OCI-LY7 (cell line): ENCODE measurements around the gene KIRREL1. TPM values are rescaled to one million over a fixed set of nuclear protein-coding genes. Genes with fewer than 3 reads are reported as not detected.

Experiments
- BruUV-seq: library from RNA; stranded (reverse); fragments of 400-500 nt; replicated peaks from 2 replicates; lab custom pipeline; 2021; lab: Mats Ljungman, UMichigan
- CTCF ChIA-PET: fragments of 300-600 bp; sonication (Branson Sonifier 250); formaldehyde crosslinking; loops from one replicate; lab custom pipeline; 2022; ENCODE audit warnings: antibody characterized with exemption; ENCODE audit not compliant: unreplicated experiment; lab: Charles Lee
- POLR2A ChIA-PET: fragments of 300-600 bp; sonication (Branson Sonifier 250); formaldehyde crosslinking; loops from one replicate; lab custom pipeline; 2022; ENCODE audit warnings: antibody characterized with exemption; lab: Charles Lee
- DNase-seq: peaks from one replicate; pipeline ENCODE4 v3.0.0-alpha.2; 2015; ENCODE audit warnings: low spot score
- H2AFZ ChIP-seq: fragments of 200-600 bp; sonication (generic), shearing (Covaris generic); 2 replicates; pipeline ENCODE4 v1.6.1; 2014; ENCODE audit warnings: mild to moderate bottlenecking, antibody characterized with exemption, low read length, moderate library complexity
- H3K27ac ChIP-seq: fragments of 200-600 bp; sonication (generic); 2 replicates; pipeline ENCODE4 v1.5.1; 2014; ENCODE audit warnings: mixed run types, low read depth, mild to moderate bottlenecking, moderate library complexity, low read length, inconsistent platforms; ENCODE audit not compliant: poor library complexity, severe bottlenecking
- H3K36me3 ChIP-seq: fragments of 200-600 bp; sonication (generic); 2 replicates; pipeline ENCODE4 v1.6.1; 2014; ENCODE audit warnings: mild to moderate bottlenecking, antibody characterized with exemption, low read length, moderate library complexity, mixed read lengths; ENCODE audit not compliant: insufficient read depth
- H3K4me1 ChIP-seq: fragments of 200-600 bp; sonication (generic); 2 replicates; pipeline ENCODE4 v1.5.1; 2014; ENCODE audit warnings: mild to moderate bottlenecking, low read length; ENCODE audit not compliant: insufficient read depth, poor library complexity, severe bottlenecking
- H3K4me2 ChIP-seq: fragments of 200-600 bp; sonication (generic); 2 replicates; pipeline ENCODE4 v1.6.1; 2014; ENCODE audit warnings: mild to moderate bottlenecking, low read length
- H3K4me3 ChIP-seq: fragments of 200-600 bp; sonication (generic); 2 replicates; pipeline ENCODE4 v1.5.1; 2014; ENCODE audit warnings: mild to moderate bottlenecking, low read depth, low read length; ENCODE audit not compliant: poor library complexity, severe bottlenecking
- H3K79me2 ChIP-seq: fragments of 200-600 bp; sonication (generic); 2 replicates; pipeline ENCODE4 v1.6.1; 2016; ENCODE audit warnings: low read depth, mild to moderate bottlenecking, low read length, moderate library complexity, mixed read lengths; ENCODE audit not compliant: insufficient read depth
- H3K9me2 ChIP-seq: fragments of 200-600 bp; sonication (generic); 2 replicates; pipeline ENCODE4 v1.6.1; 2016; ENCODE audit warnings: mild to moderate bottlenecking, low read length, mixed read lengths; ENCODE audit not compliant: insufficient read depth
- H3K9me3 ChIP-seq: fragments of 200-600 bp; sonication (generic); 2 replicates; pipeline ENCODE4 v1.6.1; 2014; ENCODE audit warnings: mild to moderate bottlenecking, mixed run types, low read length, mixed read lengths
- H4K20me1 ChIP-seq: fragments of 200-600 bp; sonication (generic); 2 replicates; pipeline ENCODE4 v1.6.1; 2014; ENCODE audit warnings: mild to moderate bottlenecking, antibody characterized with exemption, low read length, moderate library complexity, mixed read lengths; ENCODE audit not compliant: insufficient read depth
- CTCF ChIP-seq: fragments of 200-600 bp; sonication (generic); conservative IDR thresholded peaks from 2 replicates; pipeline ENCODE4 v1.5.1; 2014; ENCODE audit warnings: mild to moderate bottlenecking, antibody characterized with exemption, low read length, moderate library complexity, mixed read lengths
- EZH2phosphoT487 ChIP-seq: fragments of 200-600 bp; sonication (generic); IDR thresholded peaks from 2 replicates; pipeline ENCODE4 v1.6.1; 2018; ENCODE audit warnings: low read depth, borderline replicate concordance, mild to moderate bottlenecking, mixed run types, antibody characterized with exemption, low read length, moderate library complexity, mixed read lengths
- intact Hi-C: fragments of 100-400 bp; cut with micrococcal nuclease; formaldehyde crosslinking; loops from one replicate; pipeline ENCODE4 v1.10.0; 2022; ENCODE audit not compliant: unreplicated experiment
- total RNA-seq, 2 experiments: library from RNA; depleted of rRNA in 1 of 2; stranded (reverse); fragments of >200 nt in 1 of 2; shearing (Covaris generic) in 1 of 2; gene quantifications; 2 replicates each; pipeline ENCODE4 v1.2.3, GENCODE V29; 2014 to 2022

The KIRREL1 gene
- total RNA-seq, 2 experiments from 2014 or later, result not detected

- intact Hi-C loops, result no loop called here
- BruUV-seq, result no TSS peak
- Histone ChIP-seq H3K4me1 (no peaks in the 10 kb centered on the region), H4K20me1 (no peaks in the 10 kb centered on the region), H3K27ac (no peak overlapping the region), H3K9me3 (no peaks in the 10 kb centered on the region), H3K79me2 (no peaks in the 10 kb centered on the region), H3K4me3 (no peak overlapping the region), H2AFZ (no peak overlapping the region), H3K4me2 (no peak overlapping the region), H3K36me3 (no peaks in the 10 kb centered on the region), H3K9me2 (no peaks in the 10 kb centered on the region)
- TF ChIP-seq CTCF, result no peak
- no peak for TF ChIP-seq EZH2phosphoT487
- ChIA-PET CTCF (no interaction called here), POLR2A (no interaction called here)
- no peak for DNase-seq
Measured at GRCh38 chr1:157955857-157956256, 37.6 kb upstream of the KIRREL1 start.

GRCh38 chr1:157956732-157957131 is 36.7 kb upstream of the KIRREL1 start:
- no peaks in the 10 kb centered on the region for H3K9me2 ChIP-seq
- CTCF ChIA-PET, result no interaction called here
- no peaks in the 10 kb centered on the region for H3K4me1 ChIP-seq
- no peaks in the 10 kb centered on the region for H3K9me3 ChIP-seq
- H3K79me2 ChIP-seq, result no peaks in the 10 kb centered on the region
- H3K36me3 ChIP-seq, result no peaks in the 10 kb centered on the region
- H3K4me3 ChIP-seq, result no peak overlapping the region
- POLR2A ChIA-PET, result no interaction called here
- H4K20me1 ChIP-seq, result no peaks in the 10 kb centered on the region
- H3K4me2 ChIP-seq, result no peak overlapping the region
- DNase-seq, result no peak
- no TSS peak for BruUV-seq
- H2AFZ ChIP-seq, result no peak overlapping the region
- TF ChIP-seq CTCF (no peak), EZH2phosphoT487 (no peak)
- H3K27ac ChIP-seq, result no peak overlapping the region
- intact Hi-C loops, result no loop called here

- Histone ChIP-seq H3K9me2 (no peaks in the 10 kb centered on the region), H3K79me2 (no peaks in the 10 kb centered on the region), H3K4me2 (no peak overlapping the region), H3K4me3 (no peak overlapping the region), H2AFZ (no peak overlapping the region), H3K9me3 (no peaks in the 10 kb centered on the region), H3K36me3 (no peaks in the 10 kb centered on the region), H3K27ac (no peak overlapping the region), H4K20me1 (no peaks in the 10 kb centered on the region), H3K4me1 (peaks cover under 1% of the 10 kb centered on the region)
- CTCF ChIA-PET, result no interaction called here
- no peak for TF ChIP-seq EZH2phosphoT487
- no peak for TF ChIP-seq CTCF
- intact Hi-C loops, result no loop called here
- DNase-seq, result no peak
- POLR2A ChIA-PET, result no interaction called here
- no TSS peak for BruUV-seq
Measured at GRCh38 chr1:157958263-157958662, 35.2 kb upstream of the KIRREL1 start.
